GM12872 (cell line): ENCODE data around the gene OCEL1.

Source experiments
- TF ChIP-seq, protein P1 (sequence below): IDR thresholded peaks from 3 replicates; pipeline ENCODE4 v1.5.1; 2011; ENCODE audit warnings: low read depth, mild to moderate bottlenecking, low read length, moderate library complexity; ENCODE audit not compliant: insufficient read depth

OCEL1 gene

GRCh38 chr19:17255150-17255621 lies 29.2 kb downstream of the OCEL1 start:
- TF ChIP-seq, protein P1, sequence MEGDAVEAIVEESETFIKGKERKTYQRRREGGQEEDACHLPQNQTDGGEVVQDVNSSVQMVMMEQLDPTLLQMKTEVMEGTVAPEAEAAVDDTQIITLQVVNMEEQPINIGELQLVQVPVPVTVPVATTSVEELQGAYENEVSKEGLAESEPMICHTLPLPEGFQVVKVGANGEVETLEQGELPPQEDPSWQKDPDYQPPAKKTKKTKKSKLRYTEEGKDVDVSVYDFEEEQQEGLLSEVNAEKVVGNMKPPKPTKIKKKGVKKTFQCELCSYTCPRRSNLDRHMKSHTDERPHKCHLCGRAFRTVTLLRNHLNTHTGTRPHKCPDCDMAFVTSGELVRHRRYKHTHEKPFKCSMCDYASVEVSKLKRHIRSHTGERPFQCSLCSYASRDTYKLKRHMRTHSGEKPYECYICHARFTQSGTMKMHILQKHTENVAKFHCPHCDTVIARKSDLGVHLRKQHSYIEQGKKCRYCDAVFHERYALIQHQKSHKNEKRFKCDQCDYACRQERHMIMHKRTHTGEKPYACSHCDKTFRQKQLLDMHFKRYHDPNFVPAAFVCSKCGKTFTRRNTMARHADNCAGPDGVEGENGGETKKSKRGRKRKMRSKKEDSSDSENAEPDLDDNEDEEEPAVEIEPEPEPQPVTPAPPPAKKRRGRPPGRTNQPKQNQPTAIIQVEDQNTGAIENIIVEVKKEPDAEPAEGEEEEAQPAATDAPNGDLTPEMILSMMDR = no peak

DNA sequence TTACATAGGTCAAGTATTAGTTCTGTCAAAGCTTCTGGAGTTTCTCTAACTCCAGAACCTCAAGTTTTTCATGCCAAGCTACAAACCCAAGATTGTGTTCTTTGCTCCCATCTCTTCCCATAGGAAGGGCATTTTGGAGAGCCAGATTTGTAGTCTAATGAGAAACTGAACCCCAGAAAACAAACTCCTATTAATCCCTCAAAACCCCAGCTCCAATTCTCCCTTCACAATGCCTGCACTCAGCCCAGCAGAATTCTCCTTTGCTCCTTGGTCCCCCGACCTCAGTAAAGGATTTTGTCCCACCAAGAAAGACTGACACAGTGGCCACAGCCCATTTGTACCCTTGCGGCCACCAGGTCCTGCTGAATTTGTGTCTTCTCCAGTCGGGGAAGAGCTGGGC lies 30.1 kb downstream of the OCEL1 start:
- TF ChIP-seq, protein P1 = no peak

GRCh38 chr19:17259118-17259780 lies 33.2 kb downstream of the OCEL1 start:
- TF ChIP-seq, protein P1 = no peak

GRCh38 chr19:17259934-17260333 lies 33.9 kb downstream of the OCEL1 start:
- TF ChIP-seq, protein P1 = no peak

- TF ChIP-seq, protein P1 = peak; percentile 99
Measured at GRCh38 chr19:17260842-17261325, 34.9 kb downstream of the OCEL1 start.

- TF ChIP-seq, protein P1 = no peak
Measured at GRCh38 chr19:17262557-17262956, 36.5 kb downstream of the OCEL1 start.

DNA sequence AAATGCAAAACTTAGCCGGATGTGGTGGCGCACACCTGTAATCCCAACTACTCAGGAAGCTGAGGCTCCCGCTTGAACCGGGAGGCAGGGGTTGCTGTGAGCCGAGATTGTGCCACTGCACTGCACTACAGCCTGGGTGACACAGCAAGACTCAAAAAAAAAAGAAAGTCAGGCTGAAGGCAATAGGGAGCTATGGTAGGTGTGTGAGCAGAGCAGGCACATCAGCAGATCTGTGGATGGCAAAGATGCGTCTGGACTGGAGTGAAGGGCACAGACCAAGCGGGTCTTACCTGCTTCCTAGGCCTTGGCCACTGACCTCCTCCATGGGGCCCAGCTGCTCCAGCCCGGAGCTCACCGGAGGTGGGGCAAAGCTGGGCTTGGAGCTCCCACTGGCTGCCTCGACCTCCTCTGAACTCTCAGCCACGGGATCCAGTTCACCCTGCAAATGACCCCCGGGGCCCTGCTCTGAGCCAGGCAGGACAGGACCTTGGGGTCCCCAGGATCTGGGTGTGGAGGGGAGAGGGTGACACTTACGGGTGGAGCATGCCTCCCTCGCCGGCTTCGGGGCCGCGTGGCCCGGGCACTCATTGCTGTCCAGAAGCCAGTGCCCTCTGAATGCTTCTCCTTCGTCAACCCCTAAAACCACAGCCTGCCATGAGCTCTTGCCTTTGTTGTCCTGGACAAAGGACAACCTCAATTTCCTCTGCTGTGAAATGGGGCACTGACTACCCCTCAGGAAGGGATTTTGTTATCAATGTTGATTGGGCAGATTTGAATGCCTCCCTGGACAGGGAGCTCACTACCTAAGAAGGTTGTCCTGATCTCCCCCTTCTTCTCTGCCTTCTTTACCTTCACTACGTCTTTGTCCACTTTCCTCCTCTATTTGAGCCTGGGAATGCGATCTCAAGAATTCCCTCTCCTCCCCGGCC lies 38.0 kb downstream of the OCEL1 start:
- TF ChIP-seq, protein P1 = no peak
